Keratinocyte (primary cell): Measurements from ENCODE around the gene PMEPA1. TPM values are rescaled to one million over a fixed set of nuclear protein-coding genes. Genes with fewer than 3 reads are reported as not detected.

Experiments
- DNase-seq: peaks from one replicate; pipeline ENCODE4 v3.0.0-alpha.2; 2011; ENCODE audit warnings: low read depth, missing footprints, low spot score
- FAIRE-seq: peaks from 2 replicates; lab custom pipeline; 2011; peaks lifted over from hg19 to GRCh38; lab: Jason Lieb, UNC
- H2AFZ ChIP-seq: 2 replicates; pipeline ENCODE4 v1.6.0; 2012; ENCODE audit warnings: low read length, control low read depth, inconsistent platforms; ENCODE audit not compliant: control insufficient read depth
- H3K27ac ChIP-seq: 2 replicates; pipeline ENCODE4 v1.5.1; 2011; ENCODE audit warnings: low read length; ENCODE audit not compliant: control insufficient read depth, insufficient read depth
- H3K27me3 ChIP-seq: 3 replicates; pipeline ENCODE4 v1.6.0; 2011; ENCODE audit warnings: low read length; ENCODE audit not compliant: control insufficient read depth, insufficient read depth; ENCODE audit errors: extremely low read depth
- H3K36me3 ChIP-seq, 2 experiments: 2 replicates in 1 of 2; 3 replicates in 1 of 2; pipeline ENCODE4 v1.5.1; 2011; ENCODE audit warnings: low read length in 2 of 2, mild to moderate bottlenecking in 1 of 2; ENCODE audit not compliant: control insufficient read depth in 2 of 2, insufficient read depth in 2 of 2; ENCODE audit errors: extremely low read depth in 1 of 2
- H3K4me1 ChIP-seq: 3 replicates; pipeline ENCODE4 v1.5.1; 2011; ENCODE audit warnings: low read length; ENCODE audit not compliant: control insufficient read depth, insufficient read depth; ENCODE audit errors: extremely low read depth
- H3K4me2 ChIP-seq: 3 replicates; pipeline ENCODE4 v1.6.0; 2011; ENCODE audit warnings: low read depth, low read length; ENCODE audit not compliant: control insufficient read depth, insufficient read depth; ENCODE audit errors: extremely low read depth
- H3K4me3 ChIP-seq, 3 experiments: fragments of 200-600 bp in 1 of 3; sonication (generic) in 1 of 3; 2 replicates in 2 of 3; 3 replicates in 1 of 3; pipeline ENCODE4 v1.5.1; 2011 to 2016; ENCODE audit warnings: low read length in 3 of 3, mild to moderate bottlenecking in 3 of 3, control low read depth in 2 of 3, inconsistent platforms in 1 of 3, low read depth in 1 of 3, mixed read lengths in 1 of 3, mixed run types in 1 of 3, moderate library complexity in 1 of 3; ENCODE audit not compliant: control insufficient read depth in 2 of 3, insufficient read depth in 2 of 3; ENCODE audit errors: extremely low read depth in 1 of 3
- H3K79me2 ChIP-seq: 2 replicates; pipeline ENCODE4 v1.6.0; 2012; ENCODE audit warnings: low read length; ENCODE audit not compliant: control insufficient read depth, insufficient read depth
- H3K9ac ChIP-seq: 3 replicates; pipeline ENCODE4 v1.6.0; 2011; ENCODE audit warnings: low read length; ENCODE audit not compliant: control insufficient read depth, insufficient read depth; ENCODE audit errors: extremely low read depth
- H3K9me1 ChIP-seq: 3 replicates; pipeline ENCODE4 v1.6.0; 2011; ENCODE audit warnings: low read length; ENCODE audit not compliant: control insufficient read depth, insufficient read depth; ENCODE audit errors: extremely low read depth
- H3K9me3 ChIP-seq: 2 replicates; pipeline ENCODE4 v1.5.1; 2012; ENCODE audit warnings: low read depth, low read length; ENCODE audit not compliant: control insufficient read depth
- H4K20me1 ChIP-seq: 3 replicates; pipeline ENCODE4 v1.6.0; 2011; ENCODE audit warnings: low read length; ENCODE audit not compliant: control insufficient read depth, insufficient read depth; ENCODE audit errors: extremely low read depth
- CTCF ChIP-seq, 3 experiments: IDR thresholded peaks in 1 of 3; conservative IDR thresholded peaks in 1 of 3; optimal IDR thresholded peaks in 1 of 3; 2 replicates in 2 of 3; 3 replicates in 1 of 3; pipeline versions ENCODE3 to v1.5.1; 2011; ENCODE audit warnings: low read length in 3 of 3, mild to moderate bottlenecking in 3 of 3, moderate library complexity in 2 of 3, control low read depth in 1 of 3, inconsistent platforms in 1 of 3; ENCODE audit not compliant: insufficient read depth in 2 of 3; ENCODE audit errors: extremely low read depth in 1 of 3
- EZH2 ChIP-seq: IDR thresholded peaks from one replicate; pipeline ENCODE4 v1.6.1; 2012; ENCODE audit warnings: inconsistent platforms, mild to moderate bottlenecking, low read length, moderate library complexity
- dilution Hi-C: fragments of 300-500 bp; cut with MboI; formaldehyde crosslinking; loops from one replicate; pipeline ENCODE4 v1.7.0; 2020; ENCODE audit warnings: low sequenced_read_pairs; ENCODE audit not compliant: extremely low pct_ligation_motif_present
- polyA plus RNA-seq, 5 experiments: library from polyadenylated mRNA; depleted of rRNA in 3 of 5; stranded (reverse) in 3 of 5; stranded (forward) in 1 of 5; unstranded in 1 of 5; fragments of >200 nt; gene quantifications; 1 replicate in 1 of 5; 2 replicates in 3 of 5; 3 replicates in 1 of 5; pipeline versions ENCODE4 v1.2.1 to v1.2.3, GENCODE V29; 2011 to 2012; ENCODE audit warnings: missing spikeins in 2 of 5, low read depth in 1 of 5, low replicate concordance in 1 of 5

The PMEPA1 gene
- polyA plus RNA-seq, 1 donor (not counting 4 experiments of a cell fraction or from before 2014, with no cell fraction given) = 29.0 TPM

GRCh38 chr20:57683287-57683686 is 26.5 kb downstream of the PMEPA1 start:
- H3K9ac ChIP-seq = no peak overlapping the region
- H2AFZ ChIP-seq = no peak overlapping the region
- peaks cover 99% of the 10 kb centered on the region for H3K79me2 ChIP-seq
- no peaks in the 10 kb centered on the region for H3K9me3 ChIP-seq
- dilution Hi-C loops = no loop called here
- DNase-seq (no peak), FAIRE-seq (no peak)
- peaks cover 45% of the 10 kb centered on the region for H4K20me1 ChIP-seq
- TF ChIP-seq EZH2 (no peak), CTCF (optimal IDR thresholded peaks at IDR 0.05 in 1 of 3, IDR thresholded peaks at IDR 0.05 in 1 of 3, conservative IDR thresholded peaks at IDR 0.05 in 1 of 3; ENCODE audit: extremely low read depth in 1 of 3, insufficient read depth in 2 of 3, low read length in 3 of 3) (no peak)
- H3K9me1 ChIP-seq = peaks cover 13% of the 10 kb centered on the region
- no peak overlapping the region for H3K27ac ChIP-seq
- no peaks in the 10 kb centered on the region for H3K27me3 ChIP-seq
- no peak overlapping the region for H3K4me2 ChIP-seq
- peaks cover 23 to 28% of the 10 kb centered on the region in 2 experiments for H3K36me3 ChIP-seq
- peaks cover 58% of the 10 kb centered on the region for H3K4me1 ChIP-seq
- no peak overlapping the region for H3K4me3 ChIP-seq

- Histone ChIP-seq H3K9ac (no peak overlapping the region), H3K36me3 (peaks cover 23 to 31% of the 10 kb centered on the region in 2 experiments), H3K9me3 (no peaks in the 10 kb centered on the region), H3K9me1 (peaks cover 13% of the 10 kb centered on the region), H3K79me2 (peaks cover 99% of the 10 kb centered on the region), H4K20me1 (peaks cover 52% of the 10 kb centered on the region), H3K27me3 (no peaks in the 10 kb centered on the region), H3K4me1 (peaks cover 50% of the 10 kb centered on the region), H2AFZ (no peak overlapping the region), H3K27ac (no peak overlapping the region), H3K4me2 (no peak overlapping the region), H3K4me3 (no peak overlapping the region)
- FAIRE-seq (no peak), DNase-seq (no peak)
- dilution Hi-C loops = no loop called here
- TF ChIP-seq EZH2 = no peak
- TF ChIP-seq CTCF (optimal IDR thresholded peaks at IDR 0.05 in 1 of 3, IDR thresholded peaks at IDR 0.05 in 1 of 3, conservative IDR thresholded peaks at IDR 0.05 in 1 of 3; ENCODE audit: extremely low read depth in 1 of 3, insufficient read depth in 2 of 3, low read length in 3 of 3) = no peak
Observed at GRCh38 chr20:57682184-57683101, 27.4 kb downstream of the PMEPA1 start.
